SK-N-SH treated with all-trans-retinoic acid at 6 μM for 48 hours (cell line): ENCODE measurements around the gene ARHGAP22.

Experiments used
- ATAC-seq: fragments of 200-7000 bp; cut with Tn5 transposase; 3 replicates; pipeline ENCODE4 v1.9.1; 2020; ENCODE audit warnings: mild to moderate bottlenecking, moderate library complexity
- ARNTL ChIP-seq: fragments of 450-650 bp; formaldehyde crosslinking; IDR thresholded peaks from 2 replicates; pipeline ENCODE4 v1.5.0; 2020; ENCODE audit warnings: low read depth, mild to moderate bottlenecking, moderate library complexity, borderline replicate concordance
- BACH2 ChIP-seq: fragments of 250-450 bp; sonication (Bioruptor Pico); IDR thresholded peaks from 2 replicates; pipeline ENCODE4 v1.9.0; 2021; ENCODE audit warnings: mild to moderate bottlenecking, borderline replicate concordance
- CSDC2 ChIP-seq: fragments of 250-450 bp; sonication (Bioruptor Pico); IDR thresholded peaks from 2 replicates; pipeline ENCODE4 v1.5.0; 2020; ENCODE audit warnings: mild to moderate bottlenecking, moderate library complexity
- GLIS3 ChIP-seq: fragments of 250-450 bp; sonication (Bioruptor Pico); IDR thresholded peaks from 2 replicates; pipeline ENCODE4 v1.5.0; 2020; ENCODE audit warnings: mild to moderate bottlenecking, moderate library complexity
- ISL1 ChIP-seq: fragments of 250-450 bp; sonication (Bioruptor Pico); IDR thresholded peaks from 2 replicates; pipeline ENCODE4 v2.1.2; 2022; ENCODE audit warnings: mild to moderate bottlenecking, moderate library complexity
- OSR1 ChIP-seq: fragments of 250-450 bp; sonication (Bioruptor Pico); IDR thresholded peaks from 2 replicates; pipeline ENCODE4 v1.8.0; 2022; ENCODE audit warnings: moderate library complexity, mild to moderate bottlenecking, inconsistent platforms
- RARB ChIP-seq: fragments of 250-450 bp; sonication (Bioruptor Pico); IDR thresholded peaks from 2 replicates; pipeline ENCODE4 v1.8.0; 2021; ENCODE audit warnings: mild to moderate bottlenecking, moderate library complexity
- SNAI2 ChIP-seq: fragments of 250-450 bp; sonication (Bioruptor Pico); IDR thresholded peaks from 2 replicates; pipeline ENCODE4 v1.5.0; 2020; ENCODE audit warnings: mild to moderate bottlenecking, moderate library complexity
- TCF4 ChIP-seq: fragments of 250-450 bp; sonication (Bioruptor Pico); IDR thresholded peaks from 2 replicates; pipeline ENCODE4 v1.8.0; 2021; ENCODE audit warnings: mild to moderate bottlenecking, moderate library complexity, borderline replicate concordance
- TOX ChIP-seq: fragments of 250-450 bp; sonication (Bioruptor Pico); IDR thresholded peaks from 2 replicates; pipeline ENCODE4 v1.8.0; 2021; ENCODE audit warnings: mild to moderate bottlenecking, moderate library complexity, borderline replicate concordance
- ZC3H10 ChIP-seq: fragments of 250-450 bp; sonication (Bioruptor Pico); IDR thresholded peaks from 2 replicates; pipeline ENCODE4 v1.5.1; 2021; ENCODE audit warnings: mild to moderate bottlenecking, moderate library complexity
- ZNF565 ChIP-seq: fragments of 450-650 bp; formaldehyde crosslinking; conservative IDR thresholded peaks from 2 replicates; pipeline ENCODE4 v1.5.0; 2020; ENCODE audit warnings: low read depth, mild to moderate bottlenecking, moderate library complexity
- ZNF70 ChIP-seq: fragments of 450-650 bp; formaldehyde crosslinking; IDR thresholded peaks from 2 replicates; pipeline ENCODE4 v1.5.0; 2020; ENCODE audit warnings: mild to moderate bottlenecking, moderate library complexity
- ZNF8 ChIP-seq: fragments of 450-650 bp; formaldehyde crosslinking; IDR thresholded peaks from 2 replicates; pipeline ENCODE4 v1.5.0; 2020; ENCODE audit warnings: mild to moderate bottlenecking, moderate library complexity
- TF ChIP-seq, protein P1 (sequence below): fragments of 250-450 bp; sonication (Bioruptor Pico); IDR thresholded peaks from 2 replicates; pipeline ENCODE4 v1.5.1; 2020; ENCODE audit warnings: low read depth, mild to moderate bottlenecking, moderate library complexity
- TF ChIP-seq, protein P2 (sequence below): fragments of 250-450 bp; sonication (Bioruptor Pico); IDR thresholded peaks from 2 replicates; pipeline ENCODE4 v1.8.0; 2020; ENCODE audit warnings: mild to moderate bottlenecking, moderate library complexity, borderline replicate concordance
- TF ChIP-seq, protein P3 (sequence below): fragments of 250-450 bp; sonication (Bioruptor Pico); IDR thresholded peaks from 2 replicates; pipeline ENCODE4 v1.5.0; 2020; ENCODE audit warnings: mild to moderate bottlenecking, moderate library complexity
- TF ChIP-seq, protein P4 (sequence below): fragments of 250-450 bp; sonication (Bioruptor Pico); IDR thresholded peaks from 2 replicates; pipeline ENCODE4 v1.8.0; 2021; ENCODE audit warnings: low read depth, mild to moderate bottlenecking, moderate library complexity, borderline replicate concordance
- TF ChIP-seq, protein P5 (sequence below): fragments of 250-450 bp; sonication (Bioruptor Pico); IDR thresholded peaks from 2 replicates; pipeline ENCODE4 v1.5.1; 2021; ENCODE audit warnings: mild to moderate bottlenecking, moderate library complexity

The ARHGAP22 gene

DNA sequence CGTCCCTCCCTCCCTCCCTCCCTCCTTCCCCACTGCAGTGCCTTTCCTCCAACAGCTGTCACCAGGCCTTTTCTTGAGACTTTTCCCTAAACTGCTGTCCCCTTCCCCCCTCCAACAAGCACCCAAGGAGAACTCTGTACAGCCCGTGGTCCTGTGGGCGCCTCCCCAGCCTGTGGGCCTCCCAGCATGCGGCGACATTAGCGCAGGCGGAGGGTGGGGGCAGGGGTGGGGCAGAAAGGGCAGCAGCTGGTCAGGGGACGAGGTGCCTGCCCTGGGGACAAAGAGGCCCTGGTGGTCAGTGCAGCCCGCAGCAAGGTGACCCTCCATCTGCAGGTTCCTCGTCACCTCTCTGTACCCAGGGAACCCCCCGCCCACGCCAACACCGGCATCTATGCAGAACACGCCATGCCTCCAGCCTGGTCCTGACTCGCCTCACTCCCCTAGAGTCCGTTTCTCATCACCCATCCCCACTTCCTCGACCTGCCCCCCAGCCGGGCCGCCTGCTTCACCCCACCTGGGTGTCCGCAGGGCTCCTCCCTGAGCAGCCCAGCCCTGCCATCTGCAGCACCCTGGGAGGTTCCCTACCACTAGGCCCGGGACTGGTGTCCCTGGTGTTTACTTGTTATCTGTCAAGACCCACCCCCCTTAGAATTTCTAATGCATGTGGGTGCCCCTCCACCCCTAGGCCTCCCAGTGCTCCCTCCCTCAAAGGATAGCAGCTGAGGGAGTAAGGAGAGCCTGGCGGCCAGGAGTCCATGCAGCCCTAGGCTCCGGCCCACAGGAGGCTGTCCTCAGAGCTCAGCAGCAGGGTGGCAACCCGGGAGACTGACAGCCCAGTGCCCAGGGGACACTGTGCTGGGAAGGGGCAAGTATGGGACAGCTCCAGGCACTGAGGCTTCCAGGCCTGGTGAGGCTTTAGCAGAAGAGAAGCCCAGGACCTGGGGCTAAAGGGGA, 147.8 kb downstream of the ARHGAP22 start:
- ATAC-seq: no peak

DNA sequence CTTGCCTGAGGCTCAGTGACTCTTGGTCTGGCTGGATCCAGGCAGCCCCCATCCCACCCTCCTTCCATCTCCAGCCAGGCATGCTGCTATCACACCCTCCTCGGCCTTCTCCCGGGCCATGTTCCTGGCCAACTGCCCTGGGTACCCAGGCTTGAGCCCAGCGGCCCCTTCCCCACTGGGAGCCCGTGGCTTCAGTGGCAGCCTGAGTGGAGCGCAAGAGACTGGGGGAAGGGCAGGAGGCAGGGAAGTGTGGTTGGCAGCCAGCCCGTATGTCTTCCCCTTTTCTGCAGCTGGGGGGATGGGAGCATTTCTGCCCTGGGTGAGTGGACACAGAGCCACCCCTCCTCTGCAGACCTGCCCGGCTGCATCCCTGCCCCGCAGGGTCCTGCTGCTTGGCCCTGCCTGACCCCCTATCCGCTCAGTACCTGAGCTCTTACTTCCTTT, 148.5 kb downstream of the ARHGAP22 start:
- TF ChIP-seq, protein P1, sequence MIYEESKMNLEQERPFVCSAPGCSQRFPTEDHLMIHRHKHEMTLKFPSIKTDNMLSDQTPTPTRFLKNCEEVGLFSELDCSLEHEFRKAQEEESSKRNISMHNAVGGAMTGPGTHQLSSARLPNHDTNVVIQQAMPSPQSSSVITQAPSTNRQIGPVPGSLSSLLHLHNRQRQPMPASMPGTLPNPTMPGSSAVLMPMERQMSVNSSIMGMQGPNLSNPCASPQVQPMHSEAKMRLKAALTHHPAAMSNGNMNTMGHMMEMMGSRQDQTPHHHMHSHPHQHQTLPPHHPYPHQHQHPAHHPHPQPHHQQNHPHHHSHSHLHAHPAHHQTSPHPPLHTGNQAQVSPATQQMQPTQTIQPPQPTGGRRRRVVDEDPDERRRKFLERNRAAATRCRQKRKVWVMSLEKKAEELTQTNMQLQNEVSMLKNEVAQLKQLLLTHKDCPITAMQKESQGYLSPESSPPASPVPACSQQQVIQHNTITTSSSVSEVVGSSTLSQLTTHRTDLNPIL: no peak
- no peak for TF ChIP-seq ISL1 (CRISPR knock-in tag)
- peak; percentile 10; the same call in 2 of the 3 replicates for ATAC-seq

More for the DNA sequence above, 147.8 kb downstream of the ARHGAP22 start:
- no peak for TF ChIP-seq OSR1 (CRISPR knock-in tag)

DNA sequence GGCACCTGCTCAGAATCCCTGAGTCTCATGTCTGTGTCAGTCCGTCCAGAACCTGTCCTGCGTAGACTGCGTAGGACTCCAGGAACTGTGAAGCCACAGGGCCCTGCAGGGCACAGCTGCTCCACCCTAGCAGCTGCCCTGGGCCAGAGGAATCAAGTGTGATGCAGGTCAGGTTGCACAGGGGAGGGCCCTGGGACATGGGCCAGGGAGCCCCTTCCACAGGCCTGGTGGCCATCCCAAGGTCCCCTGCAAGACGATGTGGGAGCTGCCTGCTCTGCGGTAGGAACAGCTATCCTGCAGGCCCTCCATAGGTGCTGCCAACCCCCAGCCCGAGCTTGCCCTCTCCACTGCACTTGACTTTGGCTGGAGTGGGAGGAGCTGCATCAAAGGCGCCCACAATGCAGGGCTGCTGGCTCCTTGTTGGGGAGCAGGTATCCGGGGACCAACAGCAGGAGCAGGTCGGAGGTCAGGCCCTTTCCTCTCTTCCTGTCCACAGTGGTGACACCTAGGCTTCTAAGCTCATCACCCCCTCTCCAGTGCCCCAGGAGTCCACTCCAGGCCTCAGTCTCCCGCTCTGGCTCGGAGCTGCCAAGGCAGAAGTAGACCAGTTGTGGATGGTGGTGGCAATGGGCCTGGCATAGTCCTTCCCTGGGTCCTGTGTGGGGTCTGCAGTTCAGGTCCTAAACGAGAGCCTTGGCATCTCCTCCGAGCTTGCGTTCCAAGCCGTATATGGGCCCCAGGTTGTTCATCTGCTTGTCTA, 149.3 kb downstream of the ARHGAP22 start:
- ATAC-seq: no peak
- TF ChIP-seq ZC3H10 (CRISPR knock-in tag) (no peak), TOX (CRISPR knock-in tag) (no peak), GLIS3 (CRISPR knock-in tag) (no peak), SNAI2 (CRISPR knock-in tag) (no peak), BACH2 (CRISPR knock-in tag) (no peak), ZNF8 (CRISPR knock-in tag) (no peak), RARB (CRISPR knock-in tag) (no peak), ZNF70 (no peak), TCF4 (CRISPR knock-in tag) (no peak), ZNF565 (CRISPR knock-in tag) (no peak)
- TF ChIP-seq, protein P2, sequence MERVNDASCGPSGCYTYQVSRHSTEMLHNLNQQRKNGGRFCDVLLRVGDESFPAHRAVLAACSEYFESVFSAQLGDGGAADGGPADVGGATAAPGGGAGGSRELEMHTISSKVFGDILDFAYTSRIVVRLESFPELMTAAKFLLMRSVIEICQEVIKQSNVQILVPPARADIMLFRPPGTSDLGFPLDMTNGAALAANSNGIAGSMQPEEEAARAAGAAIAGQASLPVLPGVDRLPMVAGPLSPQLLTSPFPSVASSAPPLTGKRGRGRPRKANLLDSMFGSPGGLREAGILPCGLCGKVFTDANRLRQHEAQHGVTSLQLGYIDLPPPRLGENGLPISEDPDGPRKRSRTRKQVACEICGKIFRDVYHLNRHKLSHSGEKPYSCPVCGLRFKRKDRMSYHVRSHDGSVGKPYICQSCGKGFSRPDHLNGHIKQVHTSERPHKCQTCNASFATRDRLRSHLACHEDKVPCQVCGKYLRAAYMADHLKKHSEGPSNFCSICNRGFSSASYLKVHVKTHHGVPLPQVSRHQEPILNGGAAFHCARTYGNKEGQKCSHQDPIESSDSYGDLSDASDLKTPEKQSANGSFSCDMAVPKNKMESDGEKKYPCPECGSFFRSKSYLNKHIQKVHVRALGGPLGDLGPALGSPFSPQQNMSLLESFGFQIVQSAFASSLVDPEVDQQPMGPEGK (CRISPR knock-in tag): no peak
- TF ChIP-seq, protein P3, sequence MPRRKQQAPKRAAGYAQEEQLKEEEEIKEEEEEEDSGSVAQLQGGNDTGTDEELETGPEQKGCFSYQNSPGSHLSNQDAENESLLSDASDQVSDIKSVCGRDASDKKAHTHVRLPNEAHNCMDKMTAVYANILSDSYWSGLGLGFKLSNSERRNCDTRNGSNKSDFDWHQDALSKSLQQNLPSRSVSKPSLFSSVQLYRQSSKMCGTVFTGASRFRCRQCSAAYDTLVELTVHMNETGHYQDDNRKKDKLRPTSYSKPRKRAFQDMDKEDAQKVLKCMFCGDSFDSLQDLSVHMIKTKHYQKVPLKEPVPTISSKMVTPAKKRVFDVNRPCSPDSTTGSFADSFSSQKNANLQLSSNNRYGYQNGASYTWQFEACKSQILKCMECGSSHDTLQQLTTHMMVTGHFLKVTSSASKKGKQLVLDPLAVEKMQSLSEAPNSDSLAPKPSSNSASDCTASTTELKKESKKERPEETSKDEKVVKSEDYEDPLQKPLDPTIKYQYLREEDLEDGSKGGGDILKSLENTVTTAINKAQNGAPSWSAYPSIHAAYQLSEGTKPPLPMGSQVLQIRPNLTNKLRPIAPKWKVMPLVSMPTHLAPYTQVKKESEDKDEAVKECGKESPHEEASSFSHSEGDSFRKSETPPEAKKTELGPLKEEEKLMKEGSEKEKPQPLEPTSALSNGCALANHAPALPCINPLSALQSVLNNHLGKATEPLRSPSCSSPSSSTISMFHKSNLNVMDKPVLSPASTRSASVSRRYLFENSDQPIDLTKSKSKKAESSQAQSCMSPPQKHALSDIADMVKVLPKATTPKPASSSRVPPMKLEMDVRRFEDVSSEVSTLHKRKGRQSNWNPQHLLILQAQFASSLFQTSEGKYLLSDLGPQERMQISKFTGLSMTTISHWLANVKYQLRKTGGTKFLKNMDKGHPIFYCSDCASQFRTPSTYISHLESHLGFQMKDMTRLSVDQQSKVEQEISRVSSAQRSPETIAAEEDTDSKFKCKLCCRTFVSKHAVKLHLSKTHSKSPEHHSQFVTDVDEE (CRISPR knock-in tag): no peak
- TF ChIP-seq, protein P1: no peak

DNA sequence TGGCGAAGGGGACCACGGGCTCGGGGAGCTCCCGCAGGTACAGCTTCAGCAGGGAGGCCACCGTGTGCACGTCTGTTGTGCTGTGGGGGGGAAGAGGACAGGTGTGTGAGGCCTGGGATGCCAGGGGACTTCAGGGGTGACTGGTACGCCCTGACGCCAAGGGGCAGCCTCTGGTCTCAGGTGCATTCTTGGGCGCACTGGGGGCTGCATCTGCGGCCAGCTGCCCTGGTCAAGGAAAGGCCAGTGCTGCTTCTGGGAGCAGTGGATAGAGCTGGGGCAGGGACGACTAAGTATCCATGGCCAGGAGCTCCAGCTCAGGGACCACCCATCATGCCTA, 149.8 kb downstream of the ARHGAP22 start:
- TF ChIP-seq, protein P4, sequence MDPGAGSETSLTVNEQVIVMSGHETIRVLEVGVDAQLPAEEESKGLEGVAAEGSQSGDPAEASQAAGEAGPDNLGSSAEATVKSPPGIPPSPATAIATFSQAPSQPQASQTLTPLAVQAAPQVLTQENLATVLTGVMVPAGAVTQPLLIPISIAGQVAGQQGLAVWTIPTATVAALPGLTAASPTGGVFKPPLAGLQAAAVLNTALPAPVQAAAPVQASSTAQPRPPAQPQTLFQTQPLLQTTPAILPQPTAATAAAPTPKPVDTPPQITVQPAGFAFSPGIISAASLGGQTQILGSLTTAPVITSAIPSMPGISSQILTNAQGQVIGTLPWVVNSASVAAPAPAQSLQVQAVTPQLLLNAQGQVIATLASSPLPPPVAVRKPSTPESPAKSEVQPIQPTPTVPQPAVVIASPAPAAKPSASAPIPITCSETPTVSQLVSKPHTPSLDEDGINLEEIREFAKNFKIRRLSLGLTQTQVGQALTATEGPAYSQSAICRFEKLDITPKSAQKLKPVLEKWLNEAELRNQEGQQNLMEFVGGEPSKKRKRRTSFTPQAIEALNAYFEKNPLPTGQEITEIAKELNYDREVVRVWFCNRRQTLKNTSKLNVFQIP (CRISPR knock-in tag): no peak
- TF ChIP-seq RARB (CRISPR knock-in tag): no peak
- TF ChIP-seq ZC3H10 (CRISPR knock-in tag): no peak
- TF ChIP-seq, protein P2 (CRISPR knock-in tag): no peak
- TF ChIP-seq, protein P5, sequence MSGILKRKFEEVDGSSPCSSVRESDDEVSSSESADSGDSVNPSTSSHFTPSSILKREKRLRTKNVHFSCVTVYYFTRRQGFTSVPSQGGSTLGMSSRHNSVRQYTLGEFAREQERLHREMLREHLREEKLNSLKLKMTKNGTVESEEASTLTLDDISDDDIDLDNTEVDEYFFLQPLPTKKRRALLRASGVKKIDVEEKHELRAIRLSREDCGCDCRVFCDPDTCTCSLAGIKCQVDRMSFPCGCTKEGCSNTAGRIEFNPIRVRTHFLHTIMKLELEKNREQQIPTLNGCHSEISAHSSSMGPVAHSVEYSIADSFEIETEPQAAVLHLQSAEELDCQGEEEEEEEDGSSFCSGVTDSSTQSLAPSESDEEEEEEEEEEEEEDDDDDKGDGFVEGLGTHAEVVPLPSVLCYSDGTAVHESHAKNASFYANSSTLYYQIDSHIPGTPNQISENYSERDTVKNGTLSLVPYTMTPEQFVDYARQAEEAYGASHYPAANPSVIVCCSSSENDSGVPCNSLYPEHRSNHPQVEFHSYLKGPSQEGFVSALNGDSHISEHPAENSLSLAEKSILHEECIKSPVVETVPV (CRISPR knock-in tag): no peak
- no peak for TF ChIP-seq ARNTL (CRISPR knock-in tag)
- TF ChIP-seq SNAI2 (CRISPR knock-in tag): no peak
- no peak for TF ChIP-seq CSDC2
- TF ChIP-seq ISL1 (CRISPR knock-in tag): no peak
- no peak for ATAC-seq
